ENCODE results near the gene PACRG. TPM values are rescaled to one million over a fixed set of nuclear protein-coding genes. Genes with fewer than 3 reads are reported as not detected.
A peak's percentile ranks its signal among the peaks of the same experiment; 100 is the strongest.

PACRG gene
- total and polyA plus RNA-seq, 8 donors = 1.8 to 28.6 (median 3.2) TPM; not detected in 2

- intact Hi-C loops (cut with DNase I; ENCODE audit: low total_unique reads) = no loop called here
- Histone ChIP-seq H3K36me3 (no peaks in the 10 kb centered on the region), H3K27ac (no peak overlapping the region), H3K9me3 (no peaks in the 10 kb centered on the region), H3K4me3 (no peak overlapping the region), H3K27me3 (no peaks in the 10 kb centered on the region), H3K4me1 (no peaks in the 10 kb centered on the region)
- WGBS, 5 donors = 80 to 86% (median 83%) methylated on average over 9 of the region's 9 CpGs
- no peak for DNase-seq
- TF ChIP-seq POLR2AphosphoS5 (IDR thresholded peaks at IDR 0.05) = no peak
- TF ChIP-seq POLR2A (IDR thresholded peaks at IDR 0.05) = no peak
- TF ChIP-seq EP300 (IDR thresholded peaks at IDR 0.05) = no peak
- TF ChIP-seq CTCF (IDR thresholded peaks at IDR 0.05) = no peak
These were observed 436.6 kb downstream of the PACRG start for GRCh38 chr6:163164175-163164900.

- Histone ChIP-seq H3K27ac (no peak overlapping the region), H3K4me3 (no peak overlapping the region), H3K36me3 (no peaks in the 10 kb centered on the region), H3K4me1 (no peaks in the 10 kb centered on the region), H3K27me3 (no peaks in the 10 kb centered on the region), H3K9me3 (peaks cover 0 to 4% (median 0%) of the 10 kb centered on the region in 4 donors)
- TF ChIP-seq CTCF (IDR thresholded peaks at IDR 0.05) (no peak), POLR2AphosphoS5 (IDR thresholded peaks at IDR 0.05) (no peak), EP300 (IDR thresholded peaks at IDR 0.05) (no peak), POLR2A (IDR thresholded peaks at IDR 0.05) (no peak)
- WGBS, 5 donors = 90 to 92% (median 90%) methylated on average over 22 of the region's 22 CpGs
- DNase-seq = no peak
- intact Hi-C loops (cut with DNase I; ENCODE audit: low total_unique reads) = no loop called here
These were observed 437.6 kb downstream of the PACRG start for GRCh38 chr6:163165155-163165910.

GRCh38 chr6:163165922-163166321 is 438.1 kb downstream of the PACRG start:
- TF ChIP-seq POLR2AphosphoS5 (IDR thresholded peaks at IDR 0.05) = no peak
- TF ChIP-seq EP300 (IDR thresholded peaks at IDR 0.05) = no peak
- no peak for TF ChIP-seq POLR2A (IDR thresholded peaks at IDR 0.05)
- no peak for TF ChIP-seq CTCF (IDR thresholded peaks at IDR 0.05)
- WGBS, 5 donors = 76 to 90% (median 85%) methylated on average over 14 of the region's 14 CpGs

GRCh38 chr6:163166507-163166906 is 438.7 kb downstream of the PACRG start:
- no peak for TF ChIP-seq CTCF (IDR thresholded peaks at IDR 0.05)
- no peak for TF ChIP-seq POLR2AphosphoS5 (IDR thresholded peaks at IDR 0.05)
- TF ChIP-seq POLR2A (IDR thresholded peaks at IDR 0.05) = no peak
- no peak for TF ChIP-seq EP300 (IDR thresholded peaks at IDR 0.05)
- no peaks in the 10 kb centered on the region for H3K4me1 ChIP-seq
- H3K27me3 ChIP-seq = no peaks in the 10 kb centered on the region
- no peak overlapping the region for H3K27ac ChIP-seq
- H3K9me3 ChIP-seq = peaks cover 0 to 4% (median 0%) of the 10 kb centered on the region in 4 donors
- intact Hi-C loops (cut with DNase I; ENCODE audit: low total_unique reads) = no loop called here
- H3K4me3 ChIP-seq = no peak overlapping the region
- WGBS, 5 donors = 75 to 82% (median 79%) methylated on average over 3 of the region's 3 CpGs
- no peaks in the 10 kb centered on the region for H3K36me3 ChIP-seq
- DNase-seq = no peak

More at GRCh38 chr6:163165922-163166321, 438.1 kb downstream of the PACRG start:
- H3K27me3 ChIP-seq = no peaks in the 10 kb centered on the region
- H3K4me3 ChIP-seq = no peak overlapping the region
- H3K9me3 ChIP-seq = peaks cover 0 to 4% (median 0%) of the 10 kb centered on the region in 4 donors
- H3K27ac ChIP-seq = no peak overlapping the region
- H3K4me1 ChIP-seq = no peaks in the 10 kb centered on the region
- intact Hi-C loops (cut with DNase I; ENCODE audit: low total_unique reads) = no loop called here
- peak in 1 of 2 donors; percentile 34 for DNase-seq
- no peaks in the 10 kb centered on the region for H3K36me3 ChIP-seq

Measured in stomach (tissue), 9 donors.